HCT116 (cell line): Measurements from ENCODE around the gene HOXA2.
A peak's percentile ranks its signal among the peaks of the same experiment; 100 is the strongest.

Experiments
- CEBPB ChIP-seq: IDR thresholded peaks from 2 replicates; pipeline ENCODE4 v1.6.1; 2012; ENCODE audit warnings: low read depth
- EZH2 ChIP-seq: fragments of 200-600 bp; sonication (generic); IDR thresholded peaks from 2 replicates; pipeline ENCODE4 v1.6.1; 2017; ENCODE audit warnings: antibody characterized with exemption, mixed run types
- EZH2phosphoT487 ChIP-seq: fragments of 200-600 bp; IDR thresholded peaks from 2 replicates; pipeline ENCODE4 v1.6.1; 2018; ENCODE audit warnings: antibody characterized with exemption, borderline replicate concordance
- POLR2A ChIP-seq: IDR thresholded peaks from 2 replicates; pipeline ENCODE4 v1.7.0; 2011; ENCODE audit warnings: borderline replicate concordance; ENCODE audit not compliant: insufficient read depth, insufficient read length; ENCODE audit errors: extremely low read depth
- RAD21 ChIP-seq: IDR thresholded peaks from 2 replicates; pipeline ENCODE4 v1.6.1; 2012; ENCODE audit warnings: low read depth, mild to moderate bottlenecking
- SIN3A ChIP-seq: IDR thresholded peaks from 2 replicates; pipeline ENCODE4 v1.6.1; 2012; ENCODE audit warnings: low read depth
- SP1 ChIP-seq: IDR thresholded peaks from 2 replicates; pipeline ENCODE4 v1.6.1; 2012; ENCODE audit warnings: low read depth
- YY1 ChIP-seq: IDR thresholded peaks from 2 replicates; pipeline ENCODE4 v1.6.1; 2011; ENCODE audit warnings: low read length, low read depth, moderate library complexity, mild to moderate bottlenecking; ENCODE audit not compliant: insufficient replicate concordance; ENCODE audit errors: extremely low read depth
- ZNF274 ChIP-seq: fragments of 200-500 bp; sonication (Bioruptor generic); IDR thresholded peaks from 2 replicates; pipeline ENCODE4 v1.6.1; 2014; ENCODE audit warnings: mild to moderate bottlenecking, low read depth, low read length, inconsistent platforms
- TF ChIP-seq, protein P1 (sequence below), 3 experiments: fragments of 200-600 bp in 1 of 3; sonication (generic) in 1 of 3; IDR thresholded peaks in 2 of 3; conservative IDR thresholded peaks in 1 of 3; 2 replicates each; pipeline ENCODE4 v1.5.1; 2012 to 2017; ENCODE audit warnings: low read depth in 2 of 3, low read length in 2 of 3, antibody characterized with exemption in 1 of 3, borderline replicate concordance in 1 of 3, control low read depth in 1 of 3, mild to moderate bottlenecking in 1 of 3, mixed read lengths in 1 of 3, mixed run types in 1 of 3, moderate library complexity in 1 of 3; ENCODE audit not compliant: insufficient read depth in 1 of 3
- TF ChIP-seq, protein P2 (sequence below): IDR thresholded peaks from 2 replicates; pipeline ENCODE4 v1.6.1; 2012
- TF ChIP-seq, protein P3 (sequence below): IDR thresholded peaks from 2 replicates; pipeline ENCODE4 v1.6.1; 2012; ENCODE audit warnings: low read depth

DNA sequence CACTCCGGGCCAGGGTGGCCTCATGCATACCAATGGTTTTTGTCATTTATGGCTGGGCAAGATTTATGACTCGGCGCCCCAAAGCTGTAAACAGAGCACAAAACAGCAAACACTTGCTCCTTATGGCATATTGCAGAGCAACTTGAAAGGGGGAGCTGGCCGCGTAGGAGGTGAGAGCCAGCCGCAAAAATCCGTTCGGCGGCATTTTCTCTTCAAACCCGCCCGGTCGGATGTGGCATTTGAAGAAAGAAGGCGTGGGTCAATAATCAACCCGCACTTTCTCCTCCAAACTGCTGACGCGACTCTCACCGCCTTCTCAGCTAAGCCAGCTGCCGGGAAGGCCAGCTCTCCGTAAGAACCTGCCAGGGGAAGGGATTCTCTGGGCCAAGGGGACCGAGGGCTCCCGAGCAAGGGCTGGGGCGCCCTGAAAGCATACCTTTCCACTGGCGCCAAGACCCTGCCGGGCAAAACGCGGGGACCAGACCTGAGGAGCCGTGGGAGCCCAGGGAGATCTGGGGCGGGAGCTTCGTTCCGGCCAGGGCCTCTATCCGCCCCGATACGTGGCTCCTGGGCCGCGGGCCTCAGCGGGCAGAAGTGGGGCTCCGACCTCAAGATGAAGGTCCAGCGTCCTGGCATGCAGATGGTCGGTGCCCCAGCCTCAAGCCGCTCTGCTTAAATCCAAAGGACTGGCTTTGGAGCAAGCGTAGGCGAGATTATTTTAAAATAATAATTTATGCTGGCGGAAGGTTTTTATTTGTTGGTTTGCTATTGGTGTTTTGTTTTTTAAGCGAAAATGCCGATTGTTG is 12.9 kb upstream of the HOXA2 start:
- TF ChIP-seq, protein P1, sequence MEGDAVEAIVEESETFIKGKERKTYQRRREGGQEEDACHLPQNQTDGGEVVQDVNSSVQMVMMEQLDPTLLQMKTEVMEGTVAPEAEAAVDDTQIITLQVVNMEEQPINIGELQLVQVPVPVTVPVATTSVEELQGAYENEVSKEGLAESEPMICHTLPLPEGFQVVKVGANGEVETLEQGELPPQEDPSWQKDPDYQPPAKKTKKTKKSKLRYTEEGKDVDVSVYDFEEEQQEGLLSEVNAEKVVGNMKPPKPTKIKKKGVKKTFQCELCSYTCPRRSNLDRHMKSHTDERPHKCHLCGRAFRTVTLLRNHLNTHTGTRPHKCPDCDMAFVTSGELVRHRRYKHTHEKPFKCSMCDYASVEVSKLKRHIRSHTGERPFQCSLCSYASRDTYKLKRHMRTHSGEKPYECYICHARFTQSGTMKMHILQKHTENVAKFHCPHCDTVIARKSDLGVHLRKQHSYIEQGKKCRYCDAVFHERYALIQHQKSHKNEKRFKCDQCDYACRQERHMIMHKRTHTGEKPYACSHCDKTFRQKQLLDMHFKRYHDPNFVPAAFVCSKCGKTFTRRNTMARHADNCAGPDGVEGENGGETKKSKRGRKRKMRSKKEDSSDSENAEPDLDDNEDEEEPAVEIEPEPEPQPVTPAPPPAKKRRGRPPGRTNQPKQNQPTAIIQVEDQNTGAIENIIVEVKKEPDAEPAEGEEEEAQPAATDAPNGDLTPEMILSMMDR (IDR thresholded peaks at IDR 0.05 in 2 of 3, conservative IDR thresholded peaks at IDR 0.05 in 1 of 3; ENCODE audit: borderline replicate concordance in 1 of 3, insufficient read depth in 1 of 3, low read depth in 2 of 3, low read length in 2 of 3) = no peak
- no peak for TF ChIP-seq EZH2
- TF ChIP-seq, protein P2, sequence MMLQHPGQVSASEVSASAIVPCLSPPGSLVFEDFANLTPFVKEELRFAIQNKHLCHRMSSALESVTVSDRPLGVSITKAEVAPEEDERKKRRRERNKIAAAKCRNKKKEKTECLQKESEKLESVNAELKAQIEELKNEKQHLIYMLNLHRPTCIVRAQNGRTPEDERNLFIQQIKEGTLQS = no peak; the same call in 1 of the 2 replicates
- peak; percentile 98 for TF ChIP-seq SIN3A
- peak; percentile 43 for TF ChIP-seq RAD21
- TF ChIP-seq EZH2phosphoT487 = no peak
- TF ChIP-seq ZNF274 = no peak
- TF ChIP-seq, protein P3, sequence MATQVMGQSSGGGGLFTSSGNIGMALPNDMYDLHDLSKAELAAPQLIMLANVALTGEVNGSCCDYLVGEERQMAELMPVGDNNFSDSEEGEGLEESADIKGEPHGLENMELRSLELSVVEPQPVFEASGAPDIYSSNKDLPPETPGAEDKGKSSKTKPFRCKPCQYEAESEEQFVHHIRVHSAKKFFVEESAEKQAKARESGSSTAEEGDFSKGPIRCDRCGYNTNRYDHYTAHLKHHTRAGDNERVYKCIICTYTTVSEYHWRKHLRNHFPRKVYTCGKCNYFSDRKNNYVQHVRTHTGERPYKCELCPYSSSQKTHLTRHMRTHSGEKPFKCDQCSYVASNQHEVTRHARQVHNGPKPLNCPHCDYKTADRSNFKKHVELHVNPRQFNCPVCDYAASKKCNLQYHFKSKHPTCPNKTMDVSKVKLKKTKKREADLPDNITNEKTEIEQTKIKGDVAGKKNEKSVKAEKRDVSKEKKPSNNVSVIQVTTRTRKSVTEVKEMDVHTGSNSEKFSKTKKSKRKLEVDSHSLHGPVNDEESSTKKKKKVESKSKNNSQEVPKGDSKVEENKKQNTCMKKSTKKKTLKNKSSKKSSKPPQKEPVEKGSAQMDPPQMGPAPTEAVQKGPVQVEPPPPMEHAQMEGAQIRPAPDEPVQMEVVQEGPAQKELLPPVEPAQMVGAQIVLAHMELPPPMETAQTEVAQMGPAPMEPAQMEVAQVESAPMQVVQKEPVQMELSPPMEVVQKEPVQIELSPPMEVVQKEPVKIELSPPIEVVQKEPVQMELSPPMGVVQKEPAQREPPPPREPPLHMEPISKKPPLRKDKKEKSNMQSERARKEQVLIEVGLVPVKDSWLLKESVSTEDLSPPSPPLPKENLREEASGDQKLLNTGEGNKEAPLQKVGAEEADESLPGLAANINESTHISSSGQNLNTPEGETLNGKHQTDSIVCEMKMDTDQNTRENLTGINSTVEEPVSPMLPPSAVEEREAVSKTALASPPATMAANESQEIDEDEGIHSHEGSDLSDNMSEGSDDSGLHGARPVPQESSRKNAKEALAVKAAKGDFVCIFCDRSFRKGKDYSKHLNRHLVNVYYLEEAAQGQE = no peak
- TF ChIP-seq POLR2A = no peak
- peak; percentile 93 for TF ChIP-seq SP1
- TF ChIP-seq CEBPB = peak; percentile 95
- TF ChIP-seq YY1 = no peak
